Measurements from ENCODE around the gene YES1. TPM values are rescaled to one million over a fixed set of nuclear protein-coding genes. Genes with fewer than 3 reads are reported as not detected.
"Not testable (repeated sequence)": the region's sequence is repeated elsewhere in the genome, so short reads cannot be mapped to it uniquely, and the experiment has no call there.

Gene YES1
- total and polyA plus RNA-seq, 3 donors from 2014 or later = 31.8 to 228 (median 193) TPM

DNA sequence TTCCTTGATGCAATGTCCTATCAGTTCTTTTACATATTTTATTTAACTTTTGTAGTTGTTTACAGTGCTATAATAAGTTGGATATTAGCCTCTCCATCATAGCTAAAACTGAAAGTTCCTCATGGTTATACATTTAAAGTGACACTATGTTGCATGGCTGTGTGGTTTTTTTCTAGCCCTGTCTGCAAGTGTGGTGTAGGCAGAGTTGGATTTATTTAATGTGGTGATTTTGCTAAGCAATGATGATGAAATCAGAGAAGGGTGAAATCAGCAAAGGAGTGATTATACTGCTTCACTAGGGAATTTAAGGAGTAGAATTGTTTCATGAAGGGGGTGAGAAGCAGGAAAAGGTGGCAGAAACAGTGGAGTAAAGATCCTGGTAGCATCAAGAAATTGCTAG, 81.3 kb downstream of the YES1 start:
- Histone ChIP-seq H3K36me3 (ENCODE audit: low read depth, missing control alignments) (no peaks in the 10 kb centered on the region), H3K27me3 (no peaks in the 10 kb centered on the region), H3K4me3 (no peak overlapping the region), H3K27ac (no peak overlapping the region), H3K9me3 (no peaks in the 10 kb centered on the region), H3K4me1 (no peaks in the 10 kb centered on the region)
- TF ChIP-seq, protein P1, sequence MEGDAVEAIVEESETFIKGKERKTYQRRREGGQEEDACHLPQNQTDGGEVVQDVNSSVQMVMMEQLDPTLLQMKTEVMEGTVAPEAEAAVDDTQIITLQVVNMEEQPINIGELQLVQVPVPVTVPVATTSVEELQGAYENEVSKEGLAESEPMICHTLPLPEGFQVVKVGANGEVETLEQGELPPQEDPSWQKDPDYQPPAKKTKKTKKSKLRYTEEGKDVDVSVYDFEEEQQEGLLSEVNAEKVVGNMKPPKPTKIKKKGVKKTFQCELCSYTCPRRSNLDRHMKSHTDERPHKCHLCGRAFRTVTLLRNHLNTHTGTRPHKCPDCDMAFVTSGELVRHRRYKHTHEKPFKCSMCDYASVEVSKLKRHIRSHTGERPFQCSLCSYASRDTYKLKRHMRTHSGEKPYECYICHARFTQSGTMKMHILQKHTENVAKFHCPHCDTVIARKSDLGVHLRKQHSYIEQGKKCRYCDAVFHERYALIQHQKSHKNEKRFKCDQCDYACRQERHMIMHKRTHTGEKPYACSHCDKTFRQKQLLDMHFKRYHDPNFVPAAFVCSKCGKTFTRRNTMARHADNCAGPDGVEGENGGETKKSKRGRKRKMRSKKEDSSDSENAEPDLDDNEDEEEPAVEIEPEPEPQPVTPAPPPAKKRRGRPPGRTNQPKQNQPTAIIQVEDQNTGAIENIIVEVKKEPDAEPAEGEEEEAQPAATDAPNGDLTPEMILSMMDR (IDR thresholded peaks at IDR 0.05) = no peak
- TF ChIP-seq POLR2A (IDR thresholded peaks at IDR 0.05) = no peak
- no peak for DNase-seq
- intact Hi-C loops (cut with DNase I; ENCODE audit: low total_unique reads) = loop anchor here (10.0 kb wide), 1 partner anchor 106 kb away; no protein-coding TSS in a partner anchor

DNA sequence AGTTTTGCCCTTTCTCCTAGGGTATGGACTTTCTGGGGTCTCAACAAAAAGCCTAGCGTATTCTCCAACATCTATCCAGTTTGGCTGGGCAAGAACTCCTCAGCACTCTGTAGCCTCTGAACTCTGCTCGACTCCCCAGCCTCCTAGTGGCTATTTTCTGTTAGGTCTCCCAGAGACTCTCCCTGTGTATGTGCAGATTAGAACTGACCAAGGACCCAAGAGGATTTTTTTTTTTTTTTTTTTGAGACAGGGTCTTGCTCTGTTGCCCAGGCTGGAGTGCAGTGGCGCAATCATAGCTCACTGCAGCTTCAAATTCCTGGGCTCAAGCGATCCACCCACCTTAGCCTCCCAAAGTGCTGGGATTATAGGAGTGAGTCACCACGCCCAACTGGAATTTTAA, 81.9 kb downstream of the YES1 start:
- H3K9me3 ChIP-seq; H3K4me1 ChIP-seq; H3K27ac ChIP-seq; DNase-seq; H3K4me3 ChIP-seq; H3K36me3 ChIP-seq (ENCODE audit: low read depth, missing control alignments); H3K27me3 ChIP-seq: not testable (repeated sequence)
- 94 to 97% methylated on average over 5 of the region's 5 CpGs for WGBS, 2 donors
- intact Hi-C loops (cut with DNase I; ENCODE audit: low total_unique reads) = loop anchor here (10.0 kb wide), 1 partner anchor 105 kb away; no protein-coding TSS in a partner anchor

DNA sequence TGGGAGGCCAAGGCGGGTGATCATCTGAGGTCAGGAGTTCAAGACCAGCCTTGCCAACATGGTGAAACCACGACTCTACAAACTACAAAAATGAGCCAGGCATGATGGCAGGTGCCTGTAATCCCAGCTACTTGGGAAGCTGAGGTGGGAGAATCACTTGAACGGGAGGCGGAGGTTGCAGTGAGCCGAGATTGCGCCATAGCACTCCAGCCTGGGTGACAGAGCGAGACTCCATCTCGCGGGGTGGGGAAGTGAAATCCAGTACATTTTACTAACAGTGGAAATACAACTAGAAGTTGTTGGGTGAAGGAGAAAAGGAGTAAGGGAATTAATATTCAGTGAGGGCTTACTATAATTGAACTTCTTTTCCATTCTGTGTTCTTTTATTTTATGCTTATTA, 86.4 kb downstream of the YES1 start:
- DNase-seq = no peak
- Histone ChIP-seq H3K4me3 (no peak overlapping the region), H3K36me3 (ENCODE audit: low read depth, missing control alignments) (no peaks in the 10 kb centered on the region), H3K9me3 (no peaks in the 10 kb centered on the region), H3K27me3 (no peaks in the 10 kb centered on the region), H3K27ac (no peak overlapping the region), H3K4me1 (no peaks in the 10 kb centered on the region)
- no peak for TF ChIP-seq POLR2A (IDR thresholded peaks at IDR 0.05)
- intact Hi-C loops (cut with DNase I; ENCODE audit: low total_unique reads) = no loop called here
- WGBS, 2 donors = 87 to 91% methylated on average over 9 of the region's 9 CpGs

DNA sequence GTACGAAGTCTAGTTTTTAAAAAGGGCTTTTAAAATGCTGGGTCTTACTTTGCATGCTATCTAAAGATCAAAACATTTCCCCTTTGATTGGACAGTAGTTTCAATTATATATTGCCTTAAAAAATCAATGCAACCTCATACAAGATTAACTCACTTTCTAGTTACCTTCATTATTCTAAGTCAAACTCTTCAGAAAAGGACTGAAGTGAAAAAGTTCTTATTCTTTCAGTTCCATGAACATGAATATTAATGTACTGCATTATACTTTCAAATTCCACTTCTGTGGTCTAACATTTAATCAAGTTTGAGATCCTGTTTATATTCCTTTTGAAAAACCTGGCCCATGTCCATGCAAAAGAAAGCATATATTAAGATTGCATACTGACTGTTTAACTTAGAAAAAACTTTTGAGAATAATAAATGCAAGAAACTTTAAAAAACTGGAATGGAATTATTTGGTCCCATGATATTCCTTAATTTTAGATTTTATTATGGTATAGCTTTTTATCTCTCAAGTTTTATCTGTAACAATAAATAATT, 88.4 kb downstream of the YES1 start:
- Histone ChIP-seq H3K27ac (no peak overlapping the region), H3K9me3 (no peaks in the 10 kb centered on the region), H3K27me3 (no peaks in the 10 kb centered on the region), H3K4me3 (no peak overlapping the region), H3K36me3 (ENCODE audit: low read depth, missing control alignments) (no peaks in the 10 kb centered on the region), H3K4me1 (no peaks in the 10 kb centered on the region)
- 93 to 98% methylated on average over 1 of the region's 1 CpG for WGBS, 2 donors
- DNase-seq = no peak
- TF ChIP-seq POLR2A (IDR thresholded peaks at IDR 0.05) = no peak
- TF ChIP-seq, protein P1 (IDR thresholded peaks at IDR 0.05) = no peak
- intact Hi-C loops (cut with DNase I; ENCODE audit: low total_unique reads) = no loop called here

DNA sequence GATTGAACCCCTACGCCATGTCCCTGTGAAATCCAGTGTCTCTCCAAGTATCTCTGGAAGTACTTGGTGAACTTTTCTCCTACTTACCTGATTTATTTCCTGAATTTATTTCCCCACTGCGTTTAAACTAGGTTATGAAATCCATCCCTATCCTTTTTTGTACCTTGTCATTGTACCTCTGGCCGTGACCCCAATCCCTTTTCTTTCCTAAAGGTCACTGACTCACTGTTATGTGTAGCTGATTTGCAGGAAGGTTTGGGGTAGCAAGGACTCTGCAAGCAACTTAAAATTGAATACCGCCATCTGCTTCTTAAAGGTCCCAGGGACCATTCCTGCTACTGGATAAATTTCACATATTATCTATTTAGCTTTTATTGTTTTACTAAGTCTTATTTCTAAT, 95.0 kb downstream of the YES1 start:
- Histone ChIP-seq H3K9me3 (no peaks in the 10 kb centered on the region), H3K27ac (no peak overlapping the region), H3K4me3 (no peak overlapping the region), H3K27me3 (no peaks in the 10 kb centered on the region), H3K4me1 (no peaks in the 10 kb centered on the region), H3K36me3 (ENCODE audit: low read depth, missing control alignments) (no peaks in the 10 kb centered on the region)
- intact Hi-C loops (cut with DNase I; ENCODE audit: low total_unique reads) = no loop called here
- no peak for DNase-seq
- WGBS, 2 donors = 79 to 89% methylated on average over 4 of the region's 4 CpGs
- no peak for TF ChIP-seq POLR2A (IDR thresholded peaks at IDR 0.05)
- TF ChIP-seq, protein P1 (IDR thresholded peaks at IDR 0.05) = no peak

DNA sequence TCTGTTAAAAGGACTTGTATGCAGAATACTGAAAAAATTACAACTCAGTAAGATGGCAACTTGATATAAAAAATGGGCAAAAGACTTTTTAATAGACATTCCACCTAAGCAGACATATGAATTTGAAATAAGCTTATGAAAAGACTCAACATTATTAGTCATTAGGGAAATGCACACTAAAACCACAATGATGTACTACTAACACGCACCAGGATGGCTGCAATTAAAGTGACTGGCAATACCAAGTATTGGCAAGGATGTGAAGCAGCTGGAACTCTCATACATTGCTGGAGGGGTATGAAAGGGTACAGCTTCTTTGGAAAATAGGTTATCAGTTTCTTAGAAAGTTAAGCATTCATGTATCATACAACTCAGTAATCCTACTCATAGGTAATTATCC, 96.4 kb downstream of the YES1 start:
- 78 to 82% methylated on average over 1 of the region's 1 CpG for WGBS, 2 donors
- Histone ChIP-seq H3K27ac (no peak overlapping the region), H3K9me3 (no peaks in the 10 kb centered on the region), H3K4me1 (peaks cover 3% of the 10 kb centered on the region), H3K36me3 (ENCODE audit: low read depth, missing control alignments) (no peaks in the 10 kb centered on the region), H3K27me3 (no peaks in the 10 kb centered on the region), H3K4me3 (no peak overlapping the region)
- intact Hi-C loops (cut with DNase I; ENCODE audit: low total_unique reads) = no loop called here
- no peak for TF ChIP-seq POLR2A (IDR thresholded peaks at IDR 0.05)
- TF ChIP-seq, protein P1 (IDR thresholded peaks at IDR 0.05) = no peak
- DNase-seq = no peak

Data from testis (tissue), 3 donors.